HG03095 (cell line): Measurements from ENCODE around the gene SNTG2.

Experiments used
- ATAC-seq: cut with Tn5 transposase; IDR thresholded peaks from one replicate; pipeline ENCODE4 v1.9.1; 2021; ENCODE audit warnings: moderate library complexity; ENCODE audit not compliant: unreplicated experiment

SNTG2 gene

DNA sequence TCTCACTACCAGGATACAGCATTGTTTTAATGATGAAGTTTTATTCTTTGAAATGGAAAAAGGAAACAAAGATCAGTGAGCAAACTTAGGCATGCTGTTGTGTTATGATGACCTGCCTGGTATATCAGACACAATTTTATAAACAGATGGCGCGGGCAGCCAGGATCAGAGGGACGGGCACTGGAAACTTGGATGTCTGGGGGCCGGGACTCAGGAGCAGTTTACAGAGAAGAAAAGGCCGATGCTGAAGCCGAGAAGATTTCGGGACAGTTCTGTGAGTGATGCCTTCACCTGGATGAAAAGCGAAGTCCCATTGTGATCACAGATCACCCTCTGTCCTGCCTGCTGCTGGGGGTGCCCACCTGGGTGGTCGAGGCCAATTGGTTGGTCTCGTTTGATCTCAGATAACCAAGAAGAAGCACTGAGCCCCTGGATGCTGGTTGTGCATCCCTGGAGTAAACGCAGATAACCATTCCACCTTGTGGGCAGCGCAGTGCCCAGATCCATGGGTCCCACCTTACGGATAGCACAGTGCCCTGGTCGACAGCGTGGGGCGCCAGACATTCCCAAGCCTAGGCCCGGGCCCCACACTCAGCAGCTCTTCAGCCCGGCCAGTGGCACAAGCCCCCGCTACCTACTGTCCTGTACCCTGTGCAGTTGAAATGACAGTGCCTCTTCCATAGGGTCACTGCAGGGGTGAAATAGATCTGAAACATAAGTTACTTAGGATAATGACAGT, 279.7 kb downstream of the SNTG2 start:
- no peak for ATAC-seq

DNA sequence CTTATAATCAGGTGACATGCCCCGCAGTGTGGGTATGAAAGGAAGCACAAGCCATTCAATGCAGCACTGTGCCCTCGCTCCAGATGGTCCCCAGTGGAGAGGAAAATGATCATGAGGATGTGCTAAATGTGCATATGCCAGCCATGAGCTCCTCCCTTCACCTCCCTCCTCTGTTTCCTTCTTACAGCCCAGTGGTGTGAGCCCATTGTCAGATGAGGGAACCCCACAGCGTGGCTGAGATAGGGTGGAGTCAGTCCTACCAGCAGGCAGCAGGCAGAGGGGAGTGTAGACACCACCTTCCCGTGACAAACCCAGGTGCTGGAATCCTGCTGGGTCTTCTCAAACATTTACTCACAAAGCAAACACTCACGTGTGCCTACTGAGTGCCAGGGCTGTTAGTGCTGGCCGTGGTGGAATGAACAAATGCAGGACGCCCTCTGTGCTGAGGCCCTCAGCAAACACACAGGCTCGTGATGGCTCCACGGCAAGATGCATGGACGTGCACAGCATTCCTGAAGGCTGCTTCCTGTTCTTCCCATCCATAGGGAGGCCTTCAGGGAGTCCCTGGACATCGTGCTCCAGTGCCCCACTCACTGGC, 280.9 kb downstream of the SNTG2 start:
- no peak for ATAC-seq

DNA sequence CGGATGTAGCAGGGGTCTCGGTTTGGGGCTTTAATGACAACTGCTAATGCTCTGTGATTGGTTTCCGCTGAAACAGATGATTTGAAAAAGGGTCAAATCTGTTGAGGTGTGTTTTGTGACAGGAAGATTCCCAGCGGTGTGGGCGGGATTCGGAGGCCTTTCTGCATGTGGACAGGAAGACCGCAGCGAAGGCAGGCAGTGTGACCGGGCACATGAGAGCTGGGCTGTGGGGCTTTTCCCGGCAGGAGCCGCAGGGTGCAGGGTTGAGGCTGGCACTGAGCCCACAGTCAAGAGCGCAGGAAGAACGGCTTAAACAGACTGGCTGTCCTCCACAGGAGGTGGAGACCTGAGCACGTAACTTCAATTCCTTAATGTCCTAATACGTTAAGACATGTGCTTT, 282.6 kb downstream of the SNTG2 start:
- no peak for ATAC-seq

GRCh38 chr2:1234731-1235308, 284.2 kb downstream of the SNTG2 start:
- ATAC-seq = no peak

DNA sequence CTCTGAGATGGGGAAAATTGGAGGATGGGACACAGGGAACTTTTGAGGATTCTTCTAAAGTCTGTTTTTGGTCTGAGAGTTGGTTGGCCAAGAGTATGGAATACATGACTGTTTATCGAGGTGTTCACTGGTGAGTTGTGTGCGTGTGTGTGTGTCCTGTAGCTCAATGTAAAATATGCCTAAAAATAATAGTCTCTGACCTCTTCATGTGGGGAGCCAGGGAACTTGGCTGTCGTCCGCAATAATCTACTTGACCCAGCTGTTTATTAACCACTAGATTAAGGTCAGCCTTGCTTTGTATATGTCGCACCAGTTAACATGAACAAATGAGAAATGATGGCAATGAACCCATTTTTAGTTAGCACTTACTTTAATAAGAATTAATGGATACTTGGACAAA, 285.2 kb downstream of the SNTG2 start:
- no peak for ATAC-seq

DNA sequence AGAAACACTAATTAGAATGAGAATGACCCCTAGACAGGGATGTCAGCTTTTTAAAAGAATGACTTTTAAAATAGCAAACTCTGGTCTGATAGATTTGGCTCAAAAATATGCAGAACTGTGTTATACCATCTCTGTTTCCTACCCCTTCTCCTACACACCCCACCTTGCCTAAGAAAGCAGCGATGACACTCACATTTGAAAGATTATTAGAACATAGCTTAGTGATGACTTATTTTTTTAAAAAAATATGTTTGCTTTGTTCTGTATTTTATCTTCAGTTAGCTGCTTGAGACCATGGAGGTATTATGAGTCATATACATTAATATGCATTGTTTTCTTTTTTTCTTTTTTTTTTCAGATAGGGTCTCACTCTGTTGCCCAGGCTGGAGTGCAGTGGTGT, 286.0 kb downstream of the SNTG2 start:
- no peak for ATAC-seq

DNA sequence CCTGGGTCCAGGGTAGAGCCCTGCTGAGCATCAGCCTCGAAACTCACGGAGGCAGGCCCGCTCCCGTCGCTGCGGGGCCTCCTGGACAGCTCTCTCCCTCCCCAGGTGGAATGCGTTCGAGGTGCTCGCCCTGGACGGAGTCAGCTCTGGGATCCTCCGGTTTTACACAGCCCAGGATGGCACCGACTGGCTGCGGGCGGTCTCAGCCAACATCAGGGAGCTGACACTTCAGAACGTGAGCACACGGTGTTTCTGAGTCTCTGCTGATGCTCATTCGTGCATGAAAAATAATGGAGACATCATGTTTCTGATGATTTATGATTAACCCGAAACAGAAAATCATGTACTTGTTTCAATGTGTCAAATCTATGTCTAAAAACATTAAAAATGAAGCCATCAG, 287.1 kb downstream of the SNTG2 start:
- no peak for ATAC-seq

DNA sequence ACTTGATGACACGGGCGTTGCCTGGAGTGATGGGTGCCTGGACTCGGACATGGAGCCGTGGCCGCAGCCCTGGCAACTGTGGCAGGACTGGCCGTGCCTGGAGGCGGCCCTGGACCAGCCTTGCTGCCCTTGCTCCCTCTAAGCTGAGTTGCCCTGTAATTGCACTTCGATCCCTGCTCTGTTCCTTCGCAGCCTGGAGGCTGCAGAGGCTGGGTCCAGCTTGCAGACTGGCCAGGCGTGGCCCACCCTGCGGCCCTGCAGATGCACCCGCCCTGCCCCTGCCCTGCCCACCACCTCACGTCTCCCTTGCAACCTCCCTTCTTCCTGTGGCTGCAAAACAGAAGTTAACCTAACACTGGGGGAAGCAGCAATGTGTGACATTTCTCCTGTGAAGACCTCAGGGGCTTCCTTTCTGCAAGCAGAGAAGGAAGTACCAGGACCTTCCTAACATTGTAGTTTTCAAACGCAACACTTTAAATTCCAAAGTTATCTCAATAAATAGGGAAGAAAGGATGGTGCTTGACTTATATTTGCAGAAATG, 288.0 kb downstream of the SNTG2 start:
- no peak for ATAC-seq

- no peak for ATAC-seq
These were observed 294.5 kb downstream of the SNTG2 start for GRCh38 chr2:1245193-1245592.

- ATAC-seq = no peak
These were observed 295.6 kb downstream of the SNTG2 start for GRCh38 chr2:1246239-1246638.

DNA sequence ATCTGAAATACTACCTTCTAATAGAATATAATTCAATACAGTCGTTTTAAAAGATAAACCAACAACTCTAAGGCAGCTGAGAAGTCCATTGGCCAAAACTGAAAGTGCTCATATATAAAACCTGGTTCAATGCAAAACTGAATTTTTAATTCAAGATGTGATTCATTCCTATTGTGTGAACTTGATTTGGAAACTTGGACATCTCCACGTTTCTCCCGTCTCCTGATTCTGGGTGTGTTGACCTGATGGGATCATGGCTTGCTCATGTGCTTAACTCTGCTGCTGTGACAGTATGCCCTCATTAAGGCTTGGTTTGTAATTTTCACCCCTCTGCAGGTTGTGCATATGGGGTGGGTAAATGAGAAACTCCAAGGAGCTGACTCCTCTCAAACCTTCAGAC, 296.3 kb downstream of the SNTG2 start:
- ATAC-seq = no peak

DNA sequence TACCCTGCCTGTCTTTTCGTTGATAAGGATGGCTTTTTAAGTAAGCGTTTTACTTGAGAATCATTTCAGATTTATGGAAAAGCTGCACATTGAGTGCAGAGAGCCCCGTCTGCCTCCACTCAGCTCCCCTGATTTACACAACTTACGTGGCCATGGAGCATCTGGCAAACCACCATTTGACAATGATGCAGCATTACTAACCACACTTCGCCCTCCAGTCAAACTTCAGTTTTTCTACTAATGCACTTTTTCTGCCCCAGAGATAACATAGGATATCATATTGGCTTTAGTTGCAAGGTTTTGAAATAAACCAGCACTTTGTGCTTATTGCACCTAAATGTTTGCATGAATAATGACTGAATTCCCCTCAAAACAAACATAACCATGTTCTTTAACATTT, 297.5 kb downstream of the SNTG2 start:
- no peak for ATAC-seq

GRCh38 chr2:1249897-1250687, 299.4 kb downstream of the SNTG2 start:
- ATAC-seq = no peak

- no peak for ATAC-seq
These were observed 300.9 kb downstream of the SNTG2 start for GRCh38 chr2:1251520-1251919.

- ATAC-seq = no peak
These were observed 303.0 kb downstream of the SNTG2 start for GRCh38 chr2:1253629-1254028.

- no peak for ATAC-seq
These were observed 304.2 kb downstream of the SNTG2 start for GRCh38 chr2:1254662-1255343.

DNA sequence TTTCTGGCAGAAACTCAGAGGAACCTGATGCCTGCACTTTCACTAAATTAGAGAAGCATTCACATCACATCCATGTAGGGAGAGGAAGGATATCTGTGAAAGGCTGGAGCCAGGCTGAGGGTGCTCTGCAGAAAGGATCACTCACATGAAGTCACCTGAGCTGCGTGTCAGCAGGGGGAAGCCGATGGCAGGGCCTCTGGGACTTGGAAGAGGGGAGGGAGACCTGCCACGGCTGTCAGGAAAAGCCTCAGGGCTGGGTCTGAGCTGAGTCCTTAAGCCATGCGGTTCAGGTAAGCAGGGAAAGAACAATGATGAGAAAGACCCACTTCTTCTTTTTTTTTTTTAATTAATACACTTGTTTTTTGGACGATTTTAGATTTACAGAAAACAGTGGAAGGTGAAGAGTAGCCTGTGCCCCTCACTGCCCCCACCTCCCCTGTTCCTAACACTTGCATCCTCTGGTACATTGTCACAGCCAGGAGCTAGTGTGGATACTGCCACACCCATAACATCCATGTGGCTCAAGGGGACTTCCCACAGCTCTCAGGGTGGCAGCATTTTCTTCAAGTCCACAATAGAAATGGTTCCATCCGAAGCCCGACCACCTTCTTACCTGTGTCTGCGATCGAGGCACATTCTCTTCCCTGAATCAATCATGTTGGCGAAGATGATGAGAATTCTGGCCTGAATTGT, 306.1 kb downstream of the SNTG2 start:
- ATAC-seq = no peak

GRCh38 chr2:1257334-1257733, 306.7 kb downstream of the SNTG2 start:
- ATAC-seq = no peak

DNA sequence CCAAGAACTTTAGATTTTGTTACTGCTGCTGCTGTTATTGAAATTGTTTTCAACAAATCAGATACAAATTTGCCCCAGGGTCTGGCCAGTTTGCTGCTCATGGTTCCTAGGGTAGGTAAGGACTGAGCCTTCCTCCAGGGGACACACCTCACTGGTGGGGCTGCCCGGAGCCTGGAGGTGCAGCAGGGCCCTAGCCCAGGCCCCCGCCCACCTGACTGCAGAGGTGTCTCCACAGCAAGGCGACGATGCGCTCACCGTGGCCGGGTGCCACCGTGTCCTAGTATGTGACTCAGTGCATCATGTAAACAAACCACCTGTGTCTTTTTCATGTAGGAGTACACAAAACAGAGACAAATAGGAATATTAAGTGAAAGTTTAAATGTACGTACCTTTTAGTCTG, 309.1 kb downstream of the SNTG2 start:
- no peak for ATAC-seq

DNA sequence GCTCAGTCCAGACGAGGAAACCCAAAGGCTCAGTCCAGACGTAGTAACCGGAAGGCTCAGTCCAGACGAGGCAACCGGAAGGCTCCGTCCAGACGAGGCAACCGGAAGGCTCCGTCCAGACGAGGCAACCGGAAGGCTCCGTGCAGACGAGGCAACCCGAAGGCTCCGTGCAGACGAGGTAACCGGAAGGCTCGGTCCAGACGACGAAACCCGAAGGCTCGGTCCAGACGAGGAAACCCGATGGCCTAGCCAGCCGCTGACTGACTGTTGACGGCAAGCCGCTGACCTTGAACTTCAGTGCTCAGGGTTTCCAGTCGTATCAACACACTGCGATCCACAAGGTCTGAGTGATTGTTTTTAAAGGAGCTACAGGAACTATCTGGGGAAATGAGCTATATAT, 312.0 kb downstream of the SNTG2 start:
- no peak for ATAC-seq
